Esophagus muscularis mucosa (tissue), 4 donors: Measurements from ENCODE around the gene ATG10. TPM values are rescaled to one million over a fixed set of nuclear protein-coding genes. Genes with fewer than 3 reads are reported as not detected.

Source experiments
- DNase-seq: peaks from one replicate; pipeline ENCODE4 v3.0.0-alpha.2; 2017; ENCODE audit errors: extremely low spot score
- H3K27ac ChIP-seq, 4 donors: fragments of 200-600 bp; sonication (generic); replicated peaks in 1 of 4; 1 replicate in 3 of 4; 2 replicates in 1 of 4; pipeline ENCODE4 v1.5.1; 2016 to 2019; ENCODE audit warnings: mild to moderate bottlenecking in 1 of 4
- H3K27me3 ChIP-seq, 4 donors: fragments of 200-600 bp; sonication (generic); one replicate each; pipeline versions ENCODE4 v1.5.1 to v1.6.0; 2016 to 2019
- H3K36me3 ChIP-seq, 4 donors: fragments of 200-600 bp; sonication (generic); one replicate each; pipeline ENCODE4 v1.5.1; 2016 to 2019
- H3K4me1 ChIP-seq, 4 donors: fragments of 200-600 bp; sonication (generic); one replicate each; pipeline ENCODE4 v1.5.1; 2016 to 2019
- H3K4me3 ChIP-seq, 4 donors: fragments of 200-600 bp; sonication (generic); 1 replicate in 2 of 4; 2 replicates in 2 of 4; pipeline ENCODE4 v1.5.1; 2016 to 2019; ENCODE audit warnings: mild to moderate bottlenecking in 4 of 4, moderate library complexity in 1 of 4
- H3K9me3 ChIP-seq, 4 donors: fragments of 200-600 bp; sonication (generic); 1 replicate in 3 of 4; 2 replicates in 1 of 4; pipeline ENCODE4 v1.5.1; 2016 to 2019
- EP300 ChIP-seq: sonication (generic); formaldehyde crosslinking; IDR thresholded peaks from one replicate; pipeline ENCODE4 v1.6.1; 2017; ENCODE audit warnings: antibody characterized with exemption
- POLR2A ChIP-seq: fragments of 450-650 bp; IDR thresholded peaks from one replicate; pipeline ENCODE4 v1.6.1; 2017; ENCODE audit warnings: antibody characterized with exemption, moderate library complexity, mild to moderate bottlenecking, low read depth
- POLR2AphosphoS5 ChIP-seq, 2 donors: sonication (generic); formaldehyde crosslinking; IDR thresholded peaks; one replicate each; pipeline ENCODE4 v1.6.1; 2017; ENCODE audit warnings: antibody characterized with exemption in 2 of 2
- WGBS: methylation state at CpG from one replicate; pipeline ENCODE4 v1.1.5; 2018; 5-methylcytosine and 5-hydroxymethylcytosine counted together
- intact Hi-C: fragments of 100-400 bp; cut with DNase I; formaldehyde crosslinking; loops from one replicate; pipeline ENCODE4 v1.15.1; 2023
- total RNA-seq, 4 donors: library from RNA; depleted of rRNA; stranded (reverse); fragments of >200 nt; gene quantifications; one replicate each; pipeline versions ENCODE4 v1.1.0 to v1.2.1, GENCODE V29; 2016
- TF ChIP-seq, protein P1 (sequence below), 3 experiments: fragments of 200-600 bp in 2 of 3; fragments of 450-650 bp in 1 of 3; sonication (generic) in 2 of 3; IDR thresholded peaks; one replicate each; pipeline ENCODE4 v1.5.1; 2017 to 2019; ENCODE audit warnings: antibody characterized with exemption in 3 of 3, mild to moderate bottlenecking in 2 of 3, moderate library complexity in 1 of 3

The ATG10 gene
- total RNA-seq, 4 donors from 2014 or later = 5.2 to 9.1 (median 7.3) TPM

DNA sequence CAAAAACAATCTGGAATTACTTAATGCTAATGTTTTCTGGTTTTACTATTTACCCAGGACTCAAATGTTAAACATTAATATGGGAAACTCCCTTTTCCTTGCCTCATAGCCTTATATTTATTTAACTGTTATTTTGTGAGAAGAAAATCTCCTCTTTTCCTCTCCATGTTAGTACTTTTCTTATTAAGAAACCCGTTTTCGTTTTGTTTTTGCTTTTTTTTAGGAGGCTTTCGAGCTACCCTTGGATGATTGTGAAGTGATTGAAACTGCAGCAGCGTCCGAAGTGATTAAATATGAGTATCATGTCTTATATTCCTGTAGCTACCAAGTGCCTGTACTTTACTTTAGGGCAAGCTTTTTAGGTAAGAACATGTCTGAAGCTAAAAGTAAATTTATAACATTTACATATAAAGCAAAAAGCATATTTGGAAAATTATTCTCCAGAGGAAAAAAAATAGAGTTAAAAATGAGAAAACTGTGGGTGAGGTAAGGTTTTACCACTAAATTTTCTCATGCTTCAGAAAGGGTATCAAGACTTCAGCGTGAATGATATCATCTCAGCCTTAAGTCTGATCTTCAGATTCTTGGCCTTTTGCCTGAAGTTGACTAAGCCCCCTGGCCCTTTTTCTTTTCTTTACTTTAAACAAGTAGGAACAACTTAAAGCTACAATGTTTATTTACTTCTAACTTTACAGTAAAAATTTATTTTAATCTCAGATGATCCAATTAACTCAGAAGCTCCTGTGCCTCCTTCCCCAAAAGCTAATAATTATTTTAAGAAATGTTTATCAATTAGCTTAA is 192.6 kb downstream of the ATG10 start:
- Histone ChIP-seq H3K27me3 (no peaks in the 10 kb centered on the region), H3K9me3 (no peaks in the 10 kb centered on the region), H3K27ac (peak overlapping the region; percentile 13 to 56 (median 20)), H3K4me1 (peaks cover 11 to 41% (median 25%) of the 10 kb centered on the region in 4 donors), H3K36me3 (no peaks in the 10 kb centered on the region), H3K4me3 (no peak overlapping the region)
- no peak for TF ChIP-seq POLR2A
- TF ChIP-seq EP300 = no peak
- TF ChIP-seq, protein P1, sequence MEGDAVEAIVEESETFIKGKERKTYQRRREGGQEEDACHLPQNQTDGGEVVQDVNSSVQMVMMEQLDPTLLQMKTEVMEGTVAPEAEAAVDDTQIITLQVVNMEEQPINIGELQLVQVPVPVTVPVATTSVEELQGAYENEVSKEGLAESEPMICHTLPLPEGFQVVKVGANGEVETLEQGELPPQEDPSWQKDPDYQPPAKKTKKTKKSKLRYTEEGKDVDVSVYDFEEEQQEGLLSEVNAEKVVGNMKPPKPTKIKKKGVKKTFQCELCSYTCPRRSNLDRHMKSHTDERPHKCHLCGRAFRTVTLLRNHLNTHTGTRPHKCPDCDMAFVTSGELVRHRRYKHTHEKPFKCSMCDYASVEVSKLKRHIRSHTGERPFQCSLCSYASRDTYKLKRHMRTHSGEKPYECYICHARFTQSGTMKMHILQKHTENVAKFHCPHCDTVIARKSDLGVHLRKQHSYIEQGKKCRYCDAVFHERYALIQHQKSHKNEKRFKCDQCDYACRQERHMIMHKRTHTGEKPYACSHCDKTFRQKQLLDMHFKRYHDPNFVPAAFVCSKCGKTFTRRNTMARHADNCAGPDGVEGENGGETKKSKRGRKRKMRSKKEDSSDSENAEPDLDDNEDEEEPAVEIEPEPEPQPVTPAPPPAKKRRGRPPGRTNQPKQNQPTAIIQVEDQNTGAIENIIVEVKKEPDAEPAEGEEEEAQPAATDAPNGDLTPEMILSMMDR (IDR thresholded peaks at IDR 0.05) = no peak
- no peak for TF ChIP-seq POLR2AphosphoS5 (IDR thresholded peaks at IDR 0.05)
- DNase-seq = no peak
- intact Hi-C loops = loop anchor here (5.0 kb wide), 1 partner anchor 192 kb away; the partner anchor contains the start of gene ATG10
- WGBS = 74% methylated on average over 6 of the region's 6 CpGs

DNA sequence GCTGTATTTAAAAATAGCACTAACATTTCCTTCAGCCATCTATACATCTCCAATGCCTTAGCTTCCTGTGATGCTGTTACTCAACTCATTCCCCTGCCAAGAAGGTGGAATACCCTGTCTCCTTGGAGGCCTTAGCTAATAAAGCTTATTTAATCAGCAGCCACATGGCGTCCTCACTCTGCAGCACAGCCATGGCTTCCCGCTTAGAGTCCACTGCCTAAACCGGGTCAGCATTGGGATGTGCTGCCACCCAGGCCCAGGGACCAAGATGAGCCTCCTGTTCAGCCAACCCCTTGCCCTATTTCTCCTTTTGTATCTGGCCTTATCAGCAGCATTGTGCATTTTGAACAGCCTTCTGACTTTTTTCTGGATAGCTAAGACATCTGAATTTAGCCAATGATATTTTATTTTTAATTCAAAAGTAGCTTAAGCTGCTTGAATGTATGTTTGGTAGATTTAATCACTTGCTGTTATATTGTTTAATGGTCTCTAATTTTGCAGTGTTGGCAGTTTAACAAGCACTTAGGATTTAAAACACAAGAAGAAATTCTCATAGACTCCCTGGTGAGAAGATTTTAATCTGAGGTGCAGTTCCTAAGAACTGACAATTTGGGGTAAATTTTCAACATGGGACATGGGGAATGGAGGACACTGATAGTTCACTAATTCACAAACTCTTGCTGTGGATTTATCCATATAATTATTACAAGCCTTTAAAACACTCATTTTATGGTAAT is 193.3 kb downstream of the ATG10 start:
- H3K4me3 ChIP-seq = no peak overlapping the region
- peak overlapping the region; percentile 21 to 63 (median 46) for H3K27ac ChIP-seq
- TF ChIP-seq POLR2AphosphoS5 (IDR thresholded peaks at IDR 0.05) = no peak
- TF ChIP-seq POLR2A = no peak
- no peak for TF ChIP-seq EP300
- intact Hi-C loops = loop anchor here (5.0 kb wide), 3 partner anchors 193 to 738 kb away; partner anchors contain the start of gene ATG10
- H3K36me3 ChIP-seq = no peaks in the 10 kb centered on the region
- no peaks in the 10 kb centered on the region for H3K27me3 ChIP-seq
- WGBS = 65% methylated on average over 3 of the region's 3 CpGs
- peaks cover 11 to 41% (median 25%) of the 10 kb centered on the region in 4 donors for H3K4me1 ChIP-seq
- DNase-seq = no peak
- no peaks in the 10 kb centered on the region for H3K9me3 ChIP-seq

DNA sequence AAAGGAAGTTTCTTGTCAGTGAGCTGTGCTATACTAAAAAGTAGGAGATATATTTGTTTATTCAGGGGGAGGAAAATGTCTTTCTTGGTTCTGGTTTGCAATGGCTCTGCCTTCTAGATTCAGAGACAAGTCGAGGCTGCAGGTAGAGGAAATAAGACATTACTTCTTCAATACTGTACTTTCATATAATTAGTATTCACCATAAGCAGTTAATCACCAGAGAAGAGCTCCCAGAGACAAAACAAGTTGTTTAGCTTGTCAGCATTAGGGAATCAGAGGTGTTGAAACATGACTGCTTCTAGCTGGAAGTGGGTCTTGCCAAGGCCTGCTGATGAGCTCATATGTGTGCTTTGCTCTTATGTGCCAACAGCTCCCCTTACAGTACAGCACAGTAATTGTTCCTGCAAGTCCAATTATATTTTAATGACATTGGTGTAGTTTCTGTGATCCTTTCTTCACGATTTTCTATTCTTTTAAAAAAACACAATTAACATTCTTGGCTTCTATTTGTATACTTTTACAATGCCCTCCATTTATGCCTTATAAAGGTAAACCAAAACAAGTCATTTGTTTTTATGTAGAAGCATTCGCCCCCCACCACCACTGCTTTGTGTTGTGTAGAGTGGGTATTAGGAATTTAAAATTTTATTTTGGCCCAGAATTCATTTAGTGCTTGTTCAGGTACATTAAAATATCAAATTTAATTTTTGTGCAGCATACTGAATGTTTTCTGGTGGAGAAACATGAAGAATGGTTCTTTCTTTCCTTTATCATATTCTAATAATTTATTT is 194.1 kb downstream of the ATG10 start:
- H3K4me1 ChIP-seq = peaks cover 11 to 41% (median 25%) of the 10 kb centered on the region in 4 donors
- H3K9me3 ChIP-seq = no peaks in the 10 kb centered on the region
- 50% methylated on average over 3 of the region's 3 CpGs for WGBS
- no peak for DNase-seq
- H3K36me3 ChIP-seq = no peaks in the 10 kb centered on the region
- H3K27ac ChIP-seq = peak overlapping the region; percentile 21 to 63 (median 46)
- H3K4me3 ChIP-seq = no peak overlapping the region
- no peaks in the 10 kb centered on the region for H3K27me3 ChIP-seq
- TF ChIP-seq POLR2AphosphoS5 (IDR thresholded peaks at IDR 0.05) (peak; percentile 62 to 66), POLR2A (no peak), EP300 (no peak)
- TF ChIP-seq, protein P1 (IDR thresholded peaks at IDR 0.05) = peak; percentile 73 to 85 (median 80)
- intact Hi-C loops = loop anchor here (2.0 to 5.0 kb wide), 3 partner anchors 314 to 739 kb away; no protein-coding TSS in a partner anchor

DNA sequence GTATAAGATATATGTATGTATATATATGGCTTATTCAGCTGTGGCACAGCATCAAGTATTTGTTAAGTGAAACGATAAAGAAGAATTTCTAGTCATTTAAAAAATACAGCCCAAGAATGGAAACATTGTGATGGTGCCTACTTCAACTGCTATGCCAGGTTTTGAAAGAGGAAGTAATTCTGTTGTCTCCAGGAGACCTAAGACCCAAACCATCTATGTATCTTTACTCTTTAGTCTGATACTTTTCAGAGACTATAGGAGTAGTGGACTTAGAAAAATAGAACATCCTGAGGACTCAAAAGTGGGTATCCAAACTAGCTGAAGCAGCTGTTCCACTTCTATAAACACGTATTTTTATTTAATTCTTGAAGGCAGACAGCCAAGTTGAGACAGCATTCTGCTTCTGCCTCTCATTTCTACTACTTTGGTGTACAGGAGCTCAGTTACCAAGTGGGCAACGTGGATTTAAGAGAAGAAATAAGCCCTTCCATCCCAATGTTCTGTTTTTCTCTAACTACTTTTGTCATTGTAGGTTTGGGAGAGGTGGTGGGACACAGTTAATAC is 195.6 kb downstream of the ATG10 start:
- H3K36me3 ChIP-seq = no peaks in the 10 kb centered on the region
- 45% methylated on average over 3 of the region's 3 CpGs for WGBS
- peaks cover 11 to 41% (median 25%) of the 10 kb centered on the region in 4 donors for H3K4me1 ChIP-seq
- no peak overlapping the region for H3K4me3 ChIP-seq
- no peaks in the 10 kb centered on the region for H3K27me3 ChIP-seq
- no peak for DNase-seq
- no peak for TF ChIP-seq POLR2A
- TF ChIP-seq, protein P1 (IDR thresholded peaks at IDR 0.05) = no peak
- TF ChIP-seq EP300 = no peak
- TF ChIP-seq POLR2AphosphoS5 (IDR thresholded peaks at IDR 0.05) = no peak
- intact Hi-C loops = loop anchor here (2.0 to 5.0 kb wide), 3 partner anchors 315 to 740 kb away; no protein-coding TSS in a partner anchor
- H3K9me3 ChIP-seq = no peaks in the 10 kb centered on the region
- no peak overlapping the region for H3K27ac ChIP-seq
